ENCODE results near the gene MYOZ2. TPM values are rescaled to one million over a fixed set of nuclear protein-coding genes. Genes with fewer than 3 reads are reported as not detected.

The MYOZ2 gene
- total RNA-seq, 2 donors from 2014 or later, result 678 to 770 TPM

- DNase-seq (ENCODE audit: low spot score), result no peak
- H3K27me3 ChIP-seq, result no peaks in the 10 kb centered on the region
- TF ChIP-seq CTCF (IDR thresholded peaks at IDR 0.05), result no peak
- H3K9me3 ChIP-seq, result no peaks in the 10 kb centered on the region
- H3K4me1 ChIP-seq, result peaks cover 0 to 46% of the 10 kb centered on the region in 2 donors
- no peaks in the 10 kb centered on the region for H3K36me3 ChIP-seq
- no peak overlapping the region for H3K4me3 ChIP-seq
- H3K27ac ChIP-seq, result peak overlapping the region; percentile 63 to 83
These were observed 69.3 kb downstream of the MYOZ2 start for GRCh38 chr4:119204916-119205315.

- peaks cover 0 to 46% of the 10 kb centered on the region in 2 donors for H3K4me1 ChIP-seq
- peak overlapping the region; percentile 63 to 83 for H3K27ac ChIP-seq
- no peak for DNase-seq (ENCODE audit: low spot score)
- no peak for TF ChIP-seq CTCF (IDR thresholded peaks at IDR 0.05)
- no peaks in the 10 kb centered on the region for H3K27me3 ChIP-seq
- no peaks in the 10 kb centered on the region for H3K9me3 ChIP-seq
- no peaks in the 10 kb centered on the region for H3K36me3 ChIP-seq
- H3K4me3 ChIP-seq, result no peak overlapping the region
These were observed 70.1 kb downstream of the MYOZ2 start for GRCh38 chr4:119205690-119206089.

- no peak overlapping the region for H3K4me3 ChIP-seq
- H3K27ac ChIP-seq, result peak overlapping the region; percentile 63 to 83
- H3K4me1 ChIP-seq, result peaks cover 0 to 46% of the 10 kb centered on the region in 2 donors
- no peaks in the 10 kb centered on the region for H3K9me3 ChIP-seq
- no peaks in the 10 kb centered on the region for H3K27me3 ChIP-seq
- DNase-seq (ENCODE audit: low spot score), result no peak
- TF ChIP-seq CTCF (IDR thresholded peaks at IDR 0.05), result no peak
- no peaks in the 10 kb centered on the region for H3K36me3 ChIP-seq
These were observed 70.5 kb downstream of the MYOZ2 start for GRCh38 chr4:119206178-119206577.

GRCh38 chr4:119207051-119207450 lies 71.4 kb downstream of the MYOZ2 start:
- no peaks in the 10 kb centered on the region for H3K27me3 ChIP-seq
- DNase-seq (ENCODE audit: low spot score), result no peak
- H3K27ac ChIP-seq, result peak overlapping the region; percentile 63 to 83
- no peaks in the 10 kb centered on the region for H3K9me3 ChIP-seq
- no peaks in the 10 kb centered on the region for H3K36me3 ChIP-seq
- no peak overlapping the region for H3K4me3 ChIP-seq
- peaks cover 0 to 50% of the 10 kb centered on the region in 2 donors for H3K4me1 ChIP-seq
- TF ChIP-seq CTCF (IDR thresholded peaks at IDR 0.05), result no peak

GRCh38 chr4:119209077-119209476 lies 73.4 kb downstream of the MYOZ2 start:
- Histone ChIP-seq H3K27ac (peak overlapping the region; percentile 60 to 83), H3K9me3 (no peaks in the 10 kb centered on the region), H3K36me3 (no peaks in the 10 kb centered on the region), H3K4me1 (peaks cover 0 to 48% of the 10 kb centered on the region in 2 donors), H3K27me3 (no peaks in the 10 kb centered on the region), H3K4me3 (no peak overlapping the region)
- TF ChIP-seq CTCF (IDR thresholded peaks at IDR 0.05), result no peak
- no peak for DNase-seq (ENCODE audit: low spot score)

GRCh38 chr4:119209586-119209985 lies 74.0 kb downstream of the MYOZ2 start:
- Histone ChIP-seq H3K4me1 (peaks cover 0 to 44% of the 10 kb centered on the region in 2 donors), H3K27ac (peak overlapping the region; percentile 60 to 83), H3K36me3 (no peaks in the 10 kb centered on the region), H3K9me3 (no peaks in the 10 kb centered on the region), H3K4me3 (no peak overlapping the region), H3K27me3 (no peaks in the 10 kb centered on the region)
- no peak for DNase-seq (ENCODE audit: low spot score)
- TF ChIP-seq CTCF (IDR thresholded peaks at IDR 0.05), result no peak
